ENCODE data around the gene CCDC124.

CCDC124 gene

DNA sequence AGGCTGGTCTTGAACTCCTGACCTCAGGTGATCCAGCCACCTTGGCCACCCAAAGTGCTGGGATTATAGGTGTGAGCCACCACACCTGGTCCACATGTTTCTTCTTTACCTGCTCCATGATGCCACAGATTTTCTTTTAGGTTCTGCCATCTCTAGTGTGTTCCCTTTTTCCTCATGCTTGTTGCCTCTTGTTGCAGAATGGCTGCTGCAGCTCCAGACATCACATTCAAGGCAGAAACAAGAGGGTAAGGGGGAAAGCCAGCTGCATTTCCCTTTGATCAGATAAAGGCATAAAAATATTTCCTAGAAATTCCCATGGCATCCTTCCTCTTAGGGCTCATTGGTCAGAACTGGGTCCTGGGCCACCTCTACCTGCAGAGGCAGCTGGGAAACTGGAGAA, 12.3 kb upstream of the CCDC124 start:
- no peak for DNase-seq
- TF ChIP-seq POLR2A (IDR thresholded peaks at IDR 0.05; ENCODE audit: low read length) (no peak), GATA1 (IDR thresholded peaks at IDR 0.05; ENCODE audit: low read depth, low read length) (no peak)

- DNase-seq: no peak
- no peak for TF ChIP-seq POLR2A (IDR thresholded peaks at IDR 0.05; ENCODE audit: low read length)
- TF ChIP-seq GATA1 (IDR thresholded peaks at IDR 0.05; ENCODE audit: low read depth, low read length): no peak
Observed at GRCh38 chr19:17922138-17922537, 10.7 kb upstream of the CCDC124 start.

DNA sequence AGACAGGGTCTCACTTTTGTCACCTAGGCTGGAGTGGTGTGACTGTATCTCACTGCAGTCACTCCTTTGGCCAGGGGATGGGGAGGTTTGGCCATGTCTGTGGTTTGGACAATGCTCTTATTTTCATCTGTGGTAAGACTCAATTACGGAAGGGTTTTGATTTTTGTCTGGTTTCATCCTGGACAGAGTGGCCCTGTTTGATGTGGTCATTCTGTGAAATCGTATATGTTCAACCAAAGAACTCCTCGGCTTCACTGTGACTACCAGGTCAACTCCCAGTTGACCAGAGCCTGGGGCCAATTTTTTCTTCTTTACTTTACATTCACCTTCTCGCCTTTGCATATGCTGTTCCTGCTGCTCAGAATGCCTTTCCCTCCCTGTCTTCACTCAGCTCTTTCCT, 6.8 kb upstream of the CCDC124 start:
- no peak for TF ChIP-seq POLR2A (IDR thresholded peaks at IDR 0.05; ENCODE audit: low read length)
- no peak for TF ChIP-seq GATA1 (IDR thresholded peaks at IDR 0.05; ENCODE audit: low read depth, low read length)
- DNase-seq: no peak

- no peak for DNase-seq
Observed at GRCh38 chr19:17929056-17929455, 3.8 kb upstream of the CCDC124 start.

GRCh38 chr19:17931532-17932191, 1.2 kb upstream of the CCDC124 start:
- DNase-seq: no peak
- TF ChIP-seq GATA1 (IDR thresholded peaks at IDR 0.05; ENCODE audit: low read depth, low read length) (no peak), POLR2A (IDR thresholded peaks at IDR 0.05; ENCODE audit: low read length) (no peak)

More at GRCh38 chr19:17929056-17929455, 3.8 kb upstream of the CCDC124 start:
- TF ChIP-seq POLR2A (IDR thresholded peaks at IDR 0.05; ENCODE audit: low read length) (no peak), GATA1 (IDR thresholded peaks at IDR 0.05; ENCODE audit: low read depth, low read length) (no peak)

DNA sequence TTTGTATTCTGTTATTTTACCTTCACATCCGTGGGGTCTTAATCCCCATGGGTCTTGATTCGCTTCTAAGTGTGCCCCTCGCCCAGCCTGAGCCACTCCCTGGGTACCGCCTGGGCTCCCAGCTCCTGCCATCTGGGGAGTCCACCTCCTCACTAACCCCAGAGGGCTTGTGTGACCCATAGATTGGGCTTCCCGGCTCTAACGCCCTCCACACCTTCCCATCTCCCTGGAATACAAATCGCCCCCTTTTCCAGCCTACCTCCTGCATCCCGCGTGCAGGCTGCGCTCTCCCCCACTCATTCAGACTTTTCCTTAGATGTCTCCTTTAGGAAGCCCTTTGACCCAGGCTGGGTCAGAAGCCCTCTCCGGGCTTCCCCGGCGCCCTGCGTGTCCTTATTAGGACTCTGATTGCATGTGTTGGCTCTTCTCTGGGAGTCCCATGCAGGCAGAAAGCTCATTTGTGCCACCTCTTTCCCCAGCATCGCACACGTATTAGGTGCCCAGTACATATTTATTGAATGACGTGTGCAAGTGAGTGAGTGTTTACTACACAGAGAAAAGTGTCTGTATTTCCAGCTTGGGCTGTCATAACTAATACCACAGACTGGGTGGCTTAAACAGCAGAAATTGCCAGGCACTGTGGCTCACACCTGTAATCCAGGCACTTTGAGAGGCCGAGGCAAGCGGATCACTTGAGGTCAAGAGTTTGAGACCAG, 757 bp downstream of the CCDC124 start:
- DNase-seq: no peak
- TF ChIP-seq GATA1 (IDR thresholded peaks at IDR 0.05; ENCODE audit: low read depth, low read length) (no peak), POLR2A (IDR thresholded peaks at IDR 0.05; ENCODE audit: low read length) (no peak)

DNA sequence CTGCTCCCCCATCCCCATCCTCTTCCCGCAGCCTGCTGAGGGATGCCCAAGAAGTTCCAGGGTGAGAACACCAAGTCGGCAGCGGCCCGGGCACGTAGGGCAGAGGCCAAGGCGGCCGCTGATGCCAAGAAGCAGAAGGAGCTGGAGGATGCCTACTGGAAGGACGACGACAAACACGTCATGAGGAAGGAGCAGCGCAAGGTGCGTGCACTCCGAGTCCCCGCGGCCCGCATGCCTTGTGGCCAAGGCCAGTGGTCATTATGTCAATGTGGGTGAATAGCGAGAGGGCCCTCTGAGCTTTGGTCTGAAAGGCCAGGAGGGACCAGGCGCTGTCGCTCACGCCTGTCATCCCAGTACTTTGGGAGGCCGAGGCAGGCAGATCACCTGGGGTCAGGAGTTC, 3.6 kb downstream of the CCDC124 start:
- TF ChIP-seq POLR2A (IDR thresholded peaks at IDR 0.05; ENCODE audit: low read length) (no peak), GATA1 (IDR thresholded peaks at IDR 0.05; ENCODE audit: low read depth, low read length) (no peak)
- DNase-seq: no peak

GRCh38 chr19:17937371-17937900, 4.6 kb downstream of the CCDC124 start:
- no peak for TF ChIP-seq POLR2A (IDR thresholded peaks at IDR 0.05; ENCODE audit: low read length)
- no peak for TF ChIP-seq GATA1 (IDR thresholded peaks at IDR 0.05; ENCODE audit: low read depth, low read length)
- DNase-seq: no peak

DNA sequence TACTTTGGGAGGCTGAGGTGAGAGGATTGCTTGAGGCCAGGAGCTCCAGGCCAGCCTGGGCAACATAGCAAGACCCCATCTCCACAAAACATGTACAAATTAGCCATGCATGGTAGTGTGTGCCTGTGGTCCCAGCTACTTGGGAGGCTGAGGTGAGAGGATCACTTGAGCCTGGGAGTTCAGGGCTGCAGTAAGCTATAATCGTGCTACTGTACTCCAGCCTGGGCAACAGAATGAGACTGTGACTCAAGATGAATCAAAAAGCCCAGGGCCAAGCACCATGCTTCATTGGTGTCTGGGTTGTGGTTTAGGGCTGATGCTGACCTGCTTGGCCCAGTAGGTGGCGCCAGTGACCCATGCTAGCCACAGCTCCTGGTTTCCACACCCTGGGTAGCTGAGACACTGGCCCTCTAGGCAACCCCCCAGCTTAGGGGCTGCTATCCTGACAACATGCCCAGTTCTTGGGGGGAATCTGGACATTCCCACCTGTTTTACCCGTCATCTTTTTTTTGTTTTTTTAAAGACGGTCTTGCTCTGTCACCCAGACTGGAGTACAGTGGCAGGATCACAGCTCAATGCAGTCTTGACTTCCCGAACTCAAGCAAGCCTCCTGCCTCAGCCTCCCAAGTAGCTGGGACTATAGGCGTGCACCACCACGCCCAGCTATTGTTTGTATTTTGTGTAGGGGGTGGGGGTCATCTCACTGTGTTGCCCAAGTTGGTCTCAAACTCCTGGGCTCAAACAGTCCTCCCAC, 5.5 kb downstream of the CCDC124 start:
- no peak for TF ChIP-seq GATA1 (IDR thresholded peaks at IDR 0.05; ENCODE audit: low read depth, low read length)
- TF ChIP-seq POLR2A (IDR thresholded peaks at IDR 0.05; ENCODE audit: low read length): no peak
- peak; percentile 81 to 91 for DNase-seq

DNA sequence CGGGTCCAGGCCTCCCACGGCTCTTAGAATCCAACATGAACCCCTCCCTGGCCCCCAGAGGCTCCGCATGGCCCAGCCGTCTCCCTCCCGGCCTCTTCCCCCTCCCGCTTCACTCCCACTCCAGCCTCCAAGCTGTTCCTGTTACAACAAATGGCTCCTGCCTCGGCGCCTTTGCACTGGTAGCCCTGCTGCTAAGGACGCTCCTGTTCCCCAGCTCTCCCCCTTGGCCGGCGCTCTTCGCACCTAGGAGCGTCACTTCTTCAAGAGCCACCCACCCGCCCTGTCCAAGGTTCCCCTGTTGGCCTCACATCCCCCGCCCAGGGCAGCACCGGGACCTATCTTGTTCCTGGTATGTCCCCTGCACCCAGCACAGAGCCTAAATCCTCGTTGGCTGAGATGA, 9.4 kb downstream of the CCDC124 start:
- TF ChIP-seq POLR2A (IDR thresholded peaks at IDR 0.05; ENCODE audit: low read length) (no peak), GATA1 (IDR thresholded peaks at IDR 0.05; ENCODE audit: low read depth, low read length) (no peak)
- no peak for DNase-seq

DNA sequence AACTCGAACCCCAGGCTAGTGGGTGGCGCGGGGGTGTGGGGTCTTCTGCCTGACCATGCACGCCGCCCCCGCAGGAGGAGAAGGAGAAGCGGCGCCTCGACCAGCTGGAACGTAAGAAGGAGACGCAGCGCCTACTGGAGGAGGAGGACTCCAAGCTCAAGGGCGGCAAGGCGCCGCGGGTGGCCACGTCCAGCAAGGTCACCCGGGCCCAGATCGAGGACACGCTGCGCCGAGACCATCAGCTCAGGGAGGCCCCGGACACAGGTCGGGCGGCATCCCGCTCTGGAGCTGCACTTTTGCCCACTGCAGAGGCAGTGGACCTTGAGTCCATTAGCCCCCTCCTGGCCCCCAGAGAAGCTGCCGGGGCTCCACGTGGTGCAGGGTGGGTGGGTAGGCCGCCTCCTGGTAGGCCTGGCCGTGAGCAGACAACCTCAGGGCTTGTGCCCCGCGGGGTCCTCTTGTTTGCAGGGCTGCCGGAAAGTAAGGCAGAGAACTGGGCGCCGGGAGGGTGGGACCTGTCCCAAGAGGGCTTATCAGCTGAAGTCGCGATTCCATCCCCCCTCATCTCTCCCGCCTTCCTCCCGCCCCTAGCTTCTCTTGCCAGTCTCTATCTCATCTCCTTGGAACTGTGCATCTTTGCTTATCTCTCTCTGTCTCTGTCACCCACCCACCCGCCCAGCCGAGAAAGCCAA, 9.9 kb downstream of the CCDC124 start:
- DNase-seq: peak; percentile 81 to 94
- TF ChIP-seq POLR2A (IDR thresholded peaks at IDR 0.05; ENCODE audit: low read length) (no peak), GATA1 (IDR thresholded peaks at IDR 0.05; ENCODE audit: low read depth, low read length) (no peak)

GRCh38 chr19:17943274-17944221, 10.7 kb downstream of the CCDC124 start:
- no peak for TF ChIP-seq GATA1 (IDR thresholded peaks at IDR 0.05; ENCODE audit: low read depth, low read length)
- TF ChIP-seq POLR2A (IDR thresholded peaks at IDR 0.05; ENCODE audit: low read length): no peak

DNA sequence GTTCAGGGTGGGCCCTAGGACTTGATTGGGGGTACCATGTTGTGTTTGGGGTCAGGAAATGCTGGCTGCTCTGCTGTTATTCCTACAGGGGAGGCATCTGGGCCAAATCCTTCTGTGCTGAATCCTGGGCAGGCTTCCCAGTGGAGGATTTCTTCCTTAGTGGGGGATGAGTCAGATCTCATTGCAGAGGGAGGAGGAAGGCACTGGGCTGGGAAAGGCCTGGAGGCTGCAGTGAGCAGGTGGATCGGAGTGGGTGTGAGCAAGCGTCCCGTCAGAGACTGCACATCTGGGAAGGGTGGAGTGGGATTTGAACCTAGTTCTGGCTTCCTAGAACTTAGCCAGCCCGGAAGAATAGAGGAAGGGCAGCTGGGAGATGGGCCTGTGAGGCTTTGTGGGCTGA, 11.5 kb downstream of the CCDC124 start:
- no peak for DNase-seq
- no peak for TF ChIP-seq POLR2A (IDR thresholded peaks at IDR 0.05; ENCODE audit: low read length)
- TF ChIP-seq GATA1 (IDR thresholded peaks at IDR 0.05; ENCODE audit: low read depth, low read length): no peak

More at GRCh38 chr19:17943274-17944221, 10.7 kb downstream of the CCDC124 start:
- no peak for DNase-seq

Measured in erythroblast (primary cell).